HEK293 (cell line): ENCODE data around the gene MAP2.

Experiments
- CTCF ChIP-seq: fragments of 450-650 bp; formaldehyde crosslinking; IDR thresholded peaks from 2 replicates; pipeline ENCODE4 v1.5.1; 2016; ENCODE audit warnings: missing biosample characterization, missing genetic modification characterization
- YY1 ChIP-seq: fragments of 450-650 bp; formaldehyde crosslinking; IDR thresholded peaks from 2 replicates; pipeline ENCODE4 v1.5.1; 2018; ENCODE audit warnings: missing biosample characterization, missing genetic modification characterization
- ZNF600 ChIP-seq: fragments of 450-650 bp; formaldehyde crosslinking; IDR thresholded peaks from 2 replicates; pipeline ENCODE4 v1.5.1; 2016; ENCODE audit warnings: missing biosample characterization, missing genetic modification characterization

DNA sequence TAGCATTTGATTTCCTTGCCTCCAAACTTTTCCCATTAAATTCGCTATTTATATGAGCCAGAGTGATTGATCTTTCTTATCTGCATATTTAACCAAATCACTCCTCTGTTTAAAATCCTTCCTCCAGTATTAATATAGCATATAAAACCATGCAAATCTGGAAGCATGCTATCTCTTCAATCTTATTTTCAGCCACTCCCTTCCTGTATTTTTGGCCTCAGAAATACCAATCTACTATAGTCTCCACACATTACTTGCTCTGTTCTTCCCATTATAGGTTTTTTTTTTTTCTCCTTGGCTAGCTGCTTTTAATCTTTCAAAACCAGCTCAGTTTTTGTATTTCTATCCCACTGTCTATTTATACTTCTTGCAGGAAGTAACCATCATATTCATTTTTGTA, 19.1 kb downstream of the MAP2 start:
- no peak for TF ChIP-seq ZNF600
- TF ChIP-seq CTCF (tag by site-specific recombination), result no peak
- TF ChIP-seq YY1, result no peak
